H54 (cell line): ENCODE data around the gene SPON1.

Experiments
- DNase-seq: peaks from one replicate; pipeline ENCODE4 v3.0.0; 2011; ENCODE audit warnings: low spot score, mixed read lengths; ENCODE audit not compliant: insufficient read length
- FAIRE-seq: peaks from 3 replicates; lab custom pipeline; 2011; peaks lifted over from hg19 to GRCh38; lab: Jason Lieb, UNC
- POLR2A ChIP-seq: IDR thresholded peaks from 2 replicates; pipeline ENCODE4 v1.6.1; 2011; ENCODE audit warnings: low read depth, mild to moderate bottlenecking, low read length

The SPON1 gene

DNA sequence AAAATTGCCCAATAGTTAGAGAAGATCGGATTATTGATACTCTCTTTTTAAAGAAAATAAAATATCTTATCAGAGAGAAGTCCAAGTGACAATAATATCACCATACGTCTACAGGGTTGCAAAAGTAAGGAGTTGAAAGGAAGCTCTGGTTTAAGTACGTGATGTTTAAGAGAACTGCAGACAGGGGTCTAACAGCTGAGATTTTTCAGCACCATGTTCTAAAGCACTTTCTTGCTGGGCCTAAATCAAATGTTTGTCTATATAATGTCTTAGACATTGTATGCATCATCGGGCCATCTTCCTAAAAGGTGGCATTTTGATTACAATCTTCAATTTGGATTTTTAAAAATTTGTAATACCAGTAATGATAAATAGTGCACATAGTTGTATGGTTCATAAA lies 263.1 kb downstream of the SPON1 start:
- FAIRE-seq (no peak), DNase-seq (no peak)
- TF ChIP-seq POLR2A: no peak

- no peak for FAIRE-seq
- TF ChIP-seq POLR2A: no peak
- no peak for DNase-seq
Measured at GRCh38 chr11:14228356-14228755, 265.8 kb downstream of the SPON1 start.

GRCh38 chr11:14229472-14229871 lies 266.9 kb downstream of the SPON1 start:
- DNase-seq (no peak), FAIRE-seq (no peak)
- no peak for TF ChIP-seq POLR2A

GRCh38 chr11:14230407-14230806 lies 267.9 kb downstream of the SPON1 start:
- no peak for TF ChIP-seq POLR2A
- DNase-seq: no peak
- FAIRE-seq: no peak

DNA sequence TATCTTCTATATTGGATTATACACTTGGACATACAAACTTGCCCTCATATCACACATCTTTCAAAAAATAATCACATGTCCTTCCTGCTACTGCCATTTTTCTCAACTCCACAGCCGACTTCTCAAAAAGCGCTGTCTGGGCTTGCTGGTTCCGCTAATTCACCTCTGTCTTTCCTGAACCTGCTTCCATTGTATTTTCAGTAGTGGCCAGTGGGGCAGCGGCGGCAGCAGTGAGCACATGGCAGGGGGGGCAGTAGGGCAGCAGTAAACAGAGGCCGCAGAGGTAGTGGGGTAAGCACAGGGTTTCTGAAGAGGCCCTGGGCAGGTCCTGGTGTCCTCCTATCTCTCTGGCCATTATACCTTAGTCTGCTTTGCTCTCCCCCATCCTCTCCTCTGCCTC lies 270.1 kb downstream of the SPON1 start:
- FAIRE-seq: no peak
- DNase-seq: no peak
- no peak for TF ChIP-seq POLR2A

DNA sequence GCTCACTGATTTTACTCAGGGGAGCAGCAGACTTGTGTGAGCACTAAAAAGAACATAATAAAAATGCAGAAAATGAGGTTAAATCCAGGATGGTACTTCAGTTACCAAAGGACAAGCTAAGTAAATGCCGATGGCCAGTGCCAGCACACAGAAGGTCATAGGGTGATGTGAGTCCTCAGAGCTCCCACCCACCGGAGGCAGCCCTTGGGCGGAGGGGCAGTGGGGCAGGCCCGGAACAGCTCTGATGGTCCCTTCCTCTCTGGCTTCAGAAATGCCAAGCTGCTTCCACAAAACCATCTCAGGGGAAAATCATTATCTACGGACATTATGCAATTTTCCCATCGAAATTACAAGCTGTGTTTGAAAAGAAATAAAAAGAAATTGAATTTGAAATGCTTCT lies 271.9 kb downstream of the SPON1 start:
- DNase-seq: no peak
- no peak for FAIRE-seq
- TF ChIP-seq POLR2A: no peak

DNA sequence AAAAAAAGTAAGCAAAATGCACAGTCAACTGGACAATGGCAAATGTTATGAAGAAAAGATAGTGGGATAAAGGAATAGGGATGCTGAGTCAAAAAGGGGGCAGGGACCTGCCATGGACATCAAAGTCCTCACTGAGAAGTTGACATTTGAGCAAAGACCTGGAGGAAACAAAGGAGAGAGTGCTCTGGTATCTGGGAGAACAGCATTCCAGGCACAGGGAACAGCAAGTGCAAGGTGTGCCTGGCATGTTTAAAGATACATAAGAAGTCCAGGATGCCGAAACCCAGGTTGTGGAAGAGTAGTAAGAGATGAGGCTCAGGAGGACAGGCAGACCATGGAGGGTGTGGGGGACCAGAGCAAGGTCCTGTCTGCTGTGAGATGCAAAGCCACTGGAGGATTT lies 273.2 kb downstream of the SPON1 start:
- no peak for TF ChIP-seq POLR2A

GRCh38 chr11:14237444-14237961 lies 275.0 kb downstream of the SPON1 start:
- DNase-seq (no peak), FAIRE-seq (no peak)
- TF ChIP-seq POLR2A: no peak

More for the DNA sequence above, 273.2 kb downstream of the SPON1 start:
- FAIRE-seq (no peak), DNase-seq (no peak)

DNA sequence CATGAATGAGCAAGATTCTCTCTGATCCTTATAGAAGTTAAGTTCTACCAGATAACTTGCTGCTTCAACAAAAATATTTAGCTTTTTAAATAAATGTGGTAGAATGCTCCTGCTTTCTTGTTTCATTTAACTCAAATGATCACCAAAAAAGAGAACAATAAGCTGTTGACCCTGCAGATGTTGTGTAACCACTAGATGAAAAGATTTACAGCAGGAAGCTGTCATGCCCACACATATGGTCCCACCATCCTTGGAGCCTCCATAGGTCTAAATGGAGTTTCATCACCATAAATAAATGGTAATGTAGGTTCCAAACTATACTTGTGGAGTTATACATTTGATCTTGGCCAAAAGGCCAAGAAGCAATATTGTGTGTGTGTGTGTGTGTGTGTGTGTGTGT lies 277.7 kb downstream of the SPON1 start:
- no peak for FAIRE-seq
- TF ChIP-seq POLR2A: no peak
- DNase-seq: no peak

GRCh38 chr11:14240951-14241350 lies 278.4 kb downstream of the SPON1 start:
- DNase-seq (no peak), FAIRE-seq (no peak)
- TF ChIP-seq POLR2A: no peak

DNA sequence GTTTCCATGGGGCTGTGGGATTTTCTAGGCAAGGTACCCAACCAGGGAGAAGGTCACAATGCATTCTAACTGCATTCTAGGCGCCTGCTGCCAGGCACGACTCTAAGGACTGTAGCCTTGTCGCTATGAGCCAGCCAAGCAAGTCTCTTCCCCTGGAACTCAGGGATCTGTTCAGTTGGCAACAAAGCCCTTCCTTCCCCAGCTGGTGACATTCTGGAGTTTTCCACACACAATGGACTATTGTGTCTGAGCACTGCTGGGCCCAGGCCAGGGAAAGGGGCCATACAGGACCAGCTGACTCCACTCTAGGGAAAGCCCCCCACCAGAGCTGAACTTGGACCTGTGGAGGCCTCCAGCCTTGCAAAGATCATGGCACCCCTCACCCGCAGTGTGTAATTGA lies 279.7 kb downstream of the SPON1 start:
- FAIRE-seq (no peak), DNase-seq (no peak)
- no peak for TF ChIP-seq POLR2A

- FAIRE-seq (no peak), DNase-seq (no peak)
Measured at GRCh38 chr11:14242733-14243132, 280.2 kb downstream of the SPON1 start.

GRCh38 chr11:14244926-14245325 lies 282.4 kb downstream of the SPON1 start:
- DNase-seq (no peak), FAIRE-seq (no peak)
- no peak for TF ChIP-seq POLR2A

More at GRCh38 chr11:14242733-14243132, 280.2 kb downstream of the SPON1 start:
- TF ChIP-seq POLR2A: no peak

GRCh38 chr11:14245444-14245843 lies 282.9 kb downstream of the SPON1 start:
- FAIRE-seq (no peak), DNase-seq (no peak)
- no peak for TF ChIP-seq POLR2A

- no peak for TF ChIP-seq POLR2A
- no peak for DNase-seq
- FAIRE-seq: no peak
Measured at GRCh38 chr11:14248580-14248981, 286.1 kb downstream of the SPON1 start.
